Spinal cord (tissue), 10 donors: ENCODE measurements around the gene TNFAIP3. TPM values are rescaled to one million over a fixed set of nuclear protein-coding genes. Genes with fewer than 3 reads are reported as not detected.
"Not testable (repeated sequence)": the region's sequence is repeated elsewhere in the genome, so short reads cannot be mapped to it uniquely, and the experiment has no call there.

ENCODE experiments used
- DNase-seq, 6 donors: peaks; one replicate each; pipeline versions ENCODE4 v3.0.0 to v3.0.0-alpha.2; 2013 to 2015; ENCODE audit warnings: low spot score in 6 of 6, low read depth in 4 of 6
- H3K27ac ChIP-seq: one replicate; pipeline ENCODE4 v1.5.1; 2013; ENCODE audit warnings: low read depth, low read length, control low read depth
- H3K27me3 ChIP-seq: one replicate; pipeline ENCODE4 v1.6.1; 2013; ENCODE audit warnings: low read length; ENCODE audit not compliant: control insufficient read depth, insufficient read depth
- H3K36me3 ChIP-seq: one replicate; pipeline ENCODE4 v1.6.1; 2013; ENCODE audit warnings: low read length; ENCODE audit not compliant: control insufficient read depth, insufficient read depth
- H3K4me1 ChIP-seq: one replicate; pipeline ENCODE4 v1.6.1; 2013; ENCODE audit warnings: low read length; ENCODE audit not compliant: control insufficient read depth, insufficient read depth
- H3K4me3 ChIP-seq: one replicate; pipeline ENCODE4 v1.5.1; 2013; ENCODE audit warnings: low read depth, low read length, control low read depth
- H3K9me3 ChIP-seq: one replicate; pipeline ENCODE4 v1.6.1; 2013; ENCODE audit warnings: low read length; ENCODE audit not compliant: control insufficient read depth, insufficient read depth
- WGBS: methylation state at CpG from one replicate; pipeline ENCODE4 v1.1.5; 2013; ENCODE audit warnings: missing lambda C conversion rate; ENCODE audit not compliant: insufficient coverage; 5-methylcytosine and 5-hydroxymethylcytosine counted together
- polyA plus RNA-seq, 2 donors: library from polyadenylated mRNA; unstranded; fragments of 120-200 nt; gene quantifications; one replicate each; pipeline ENCODE4 v1.2.1, GENCODE V29; 2013; ENCODE audit not compliant: insufficient read length in 2 of 2
- total RNA-seq, 2 donors: library from RNA; depleted of rRNA in 1 of 2; stranded (reverse); fragments of 120-200 nt in 1 of 2; fragments of >200 nt in 1 of 2; gene quantifications; one replicate each; pipeline versions ENCODE4 v1.2.3 to v1.2.4, GENCODE V29; 2013 to 2014
- donor health status: healthy.

TNFAIP3 gene
- total and polyA plus RNA-seq, 4 donors, result 4.5 to 10.0 (median 5.0) TPM

GRCh38 chr6:137881522-137881886, 14.4 kb downstream of the TNFAIP3 start:
- H3K27me3 ChIP-seq, result no peaks in the 10 kb centered on the region
- H3K4me3 ChIP-seq, result no peak overlapping the region
- H3K27ac ChIP-seq, result no peak overlapping the region
- no peaks in the 10 kb centered on the region for H3K9me3 ChIP-seq
- 92% methylated on average over 6 of the region's 9 CpGs for WGBS
- no peak for DNase-seq
- peaks cover 24% of the 10 kb centered on the region for H3K36me3 ChIP-seq
- H3K4me1 ChIP-seq, result peaks cover 9% of the 10 kb centered on the region

GRCh38 chr6:137882225-137882961, 15.3 kb downstream of the TNFAIP3 start:
- Histone ChIP-seq H3K4me3 (no peak overlapping the region), H3K9me3 (no peaks in the 10 kb centered on the region), H3K27me3 (no peaks in the 10 kb centered on the region), H3K36me3 (peaks cover 24% of the 10 kb centered on the region), H3K4me1 (peaks cover 9% of the 10 kb centered on the region), H3K27ac (no peak overlapping the region)
- DNase-seq, result no peak
- WGBS, result no CpG with 5 or more reads among the region's 2 CpGs

- Histone ChIP-seq H3K27ac (no peak overlapping the region), H3K36me3 (peaks cover 20% of the 10 kb centered on the region), H3K4me1 (peaks cover 6% of the 10 kb centered on the region), H3K27me3 (no peaks in the 10 kb centered on the region), H3K9me3 (no peaks in the 10 kb centered on the region), H3K4me3 (no peak overlapping the region)
- DNase-seq, result no peak
- WGBS, result 95% methylated on average over 4 of the region's 7 CpGs
Measured at GRCh38 chr6:137883400-137884148, 16.5 kb downstream of the TNFAIP3 start.

GRCh38 chr6:137884149-137884909, 17.3 kb downstream of the TNFAIP3 start:
- no peak for DNase-seq
- no peak overlapping the region for H3K4me3 ChIP-seq
- H3K9me3 ChIP-seq, result no peaks in the 10 kb centered on the region
- no peaks in the 10 kb centered on the region for H3K27me3 ChIP-seq
- H3K27ac ChIP-seq, result no peak overlapping the region
- peaks cover 13% of the 10 kb centered on the region for H3K36me3 ChIP-seq
- no peaks in the 10 kb centered on the region for H3K4me1 ChIP-seq
- 100% methylated on average over 1 of the region's 5 CpGs for WGBS

GRCh38 chr6:137884910-137885229, 17.8 kb downstream of the TNFAIP3 start:
- not testable (repeated sequence) for H3K27me3 ChIP-seq, H3K9me3 ChIP-seq, H3K4me3 ChIP-seq, H3K27ac ChIP-seq, DNase-seq, H3K4me1 ChIP-seq
- peaks cover 12% of the 10 kb centered on the region for H3K36me3 ChIP-seq

- H3K4me1 ChIP-seq, H3K27me3 ChIP-seq, H3K4me3 ChIP-seq, H3K36me3 ChIP-seq, H3K27ac ChIP-seq, H3K9me3 ChIP-seq, DNase-seq: not testable (repeated sequence)
- no CpG with 5 or more reads among the region's 3 CpGs for WGBS
Measured at GRCh38 chr6:137886226-137886625, 19.2 kb downstream of the TNFAIP3 start.

- Histone ChIP-seq H3K4me3 (no peak overlapping the region), H3K27ac (no peak overlapping the region), H3K9me3 (no peaks in the 10 kb centered on the region), H3K27me3 (no peaks in the 10 kb centered on the region), H3K36me3 (no peaks in the 10 kb centered on the region), H3K4me1 (no peaks in the 10 kb centered on the region)
- no peak for DNase-seq
- WGBS, result no CpG with 5 or more reads among the region's 2 CpGs
Measured at GRCh38 chr6:137890983-137891537, 24.0 kb downstream of the TNFAIP3 start.

GRCh38 chr6:137892271-137892708, 25.2 kb downstream of the TNFAIP3 start:
- Histone ChIP-seq H3K4me1 (no peaks in the 10 kb centered on the region), H3K27me3 (no peaks in the 10 kb centered on the region), H3K9me3 (no peaks in the 10 kb centered on the region), H3K4me3 (no peak overlapping the region), H3K36me3 (no peaks in the 10 kb centered on the region), H3K27ac (no peak overlapping the region)
- WGBS, result no CpG with 5 or more reads among the region's 3 CpGs
- DNase-seq, result no peak

- Histone ChIP-seq H3K27ac (no peak overlapping the region), H3K9me3 (no peaks in the 10 kb centered on the region), H3K27me3 (no peaks in the 10 kb centered on the region), H3K36me3 (no peaks in the 10 kb centered on the region), H3K4me3 (no peak overlapping the region), H3K4me1 (no peaks in the 10 kb centered on the region)
- WGBS, result 100% methylated on average over 3 of the region's 3 CpGs
- DNase-seq, result no peak
Measured at GRCh38 chr6:137893181-137893580, 26.1 kb downstream of the TNFAIP3 start.
